Measurements from ENCODE around the gene SCN3B.

DNA sequence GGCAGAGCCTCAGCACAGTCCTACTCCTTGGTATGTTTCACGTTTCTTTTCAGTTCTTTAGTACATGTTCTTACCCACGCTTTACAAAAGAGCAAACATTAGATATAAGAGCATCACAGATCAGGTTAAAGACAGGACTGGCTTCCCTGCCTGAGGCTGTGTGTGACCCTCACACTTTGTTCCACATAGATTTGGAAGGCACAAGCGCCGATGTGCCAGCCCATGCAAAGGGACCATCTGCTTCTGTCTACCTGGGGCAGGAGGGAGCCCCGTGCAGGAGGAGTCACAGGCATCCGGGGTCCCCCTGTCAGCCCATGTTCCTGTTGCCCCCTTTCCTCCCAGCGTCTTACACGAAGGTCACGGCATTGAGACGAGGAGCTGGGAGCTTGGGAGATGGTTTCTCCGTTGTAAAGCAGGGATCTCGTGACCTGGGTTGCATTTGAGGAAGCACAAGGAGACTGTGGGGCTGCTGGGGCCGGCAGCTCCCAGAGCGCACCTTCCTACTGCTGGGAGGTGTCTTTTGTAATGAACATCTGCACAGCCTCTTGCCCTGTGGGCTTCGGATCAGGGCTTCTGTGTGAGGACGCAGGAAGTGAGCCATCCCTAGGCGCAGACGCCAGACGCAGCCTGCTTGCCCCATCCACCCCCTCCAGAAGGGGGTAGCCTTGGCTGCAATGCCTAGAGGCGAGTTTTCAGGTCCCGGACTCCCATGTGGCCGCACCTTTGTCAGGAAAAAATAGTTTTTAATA, 72.6 kb downstream of the SCN3B start:
- no peak for TF ChIP-seq POLR2AphosphoS5 (IDR thresholded peaks at IDR 0.05)
- TF ChIP-seq, protein P1, sequence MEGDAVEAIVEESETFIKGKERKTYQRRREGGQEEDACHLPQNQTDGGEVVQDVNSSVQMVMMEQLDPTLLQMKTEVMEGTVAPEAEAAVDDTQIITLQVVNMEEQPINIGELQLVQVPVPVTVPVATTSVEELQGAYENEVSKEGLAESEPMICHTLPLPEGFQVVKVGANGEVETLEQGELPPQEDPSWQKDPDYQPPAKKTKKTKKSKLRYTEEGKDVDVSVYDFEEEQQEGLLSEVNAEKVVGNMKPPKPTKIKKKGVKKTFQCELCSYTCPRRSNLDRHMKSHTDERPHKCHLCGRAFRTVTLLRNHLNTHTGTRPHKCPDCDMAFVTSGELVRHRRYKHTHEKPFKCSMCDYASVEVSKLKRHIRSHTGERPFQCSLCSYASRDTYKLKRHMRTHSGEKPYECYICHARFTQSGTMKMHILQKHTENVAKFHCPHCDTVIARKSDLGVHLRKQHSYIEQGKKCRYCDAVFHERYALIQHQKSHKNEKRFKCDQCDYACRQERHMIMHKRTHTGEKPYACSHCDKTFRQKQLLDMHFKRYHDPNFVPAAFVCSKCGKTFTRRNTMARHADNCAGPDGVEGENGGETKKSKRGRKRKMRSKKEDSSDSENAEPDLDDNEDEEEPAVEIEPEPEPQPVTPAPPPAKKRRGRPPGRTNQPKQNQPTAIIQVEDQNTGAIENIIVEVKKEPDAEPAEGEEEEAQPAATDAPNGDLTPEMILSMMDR (IDR thresholded peaks at IDR 0.05), result no peak
- TF ChIP-seq EP300 (IDR thresholded peaks at IDR 0.05), result no peak

All from gastroesophageal sphincter (tissue), 3 donors.